ENCODE measurements around the gene ETV4.
"Not testable (repeated sequence)": the region's sequence is repeated elsewhere in the genome, so short reads cannot be mapped to it uniquely, and the experiment has no call there.

The ETV4 gene

DNA sequence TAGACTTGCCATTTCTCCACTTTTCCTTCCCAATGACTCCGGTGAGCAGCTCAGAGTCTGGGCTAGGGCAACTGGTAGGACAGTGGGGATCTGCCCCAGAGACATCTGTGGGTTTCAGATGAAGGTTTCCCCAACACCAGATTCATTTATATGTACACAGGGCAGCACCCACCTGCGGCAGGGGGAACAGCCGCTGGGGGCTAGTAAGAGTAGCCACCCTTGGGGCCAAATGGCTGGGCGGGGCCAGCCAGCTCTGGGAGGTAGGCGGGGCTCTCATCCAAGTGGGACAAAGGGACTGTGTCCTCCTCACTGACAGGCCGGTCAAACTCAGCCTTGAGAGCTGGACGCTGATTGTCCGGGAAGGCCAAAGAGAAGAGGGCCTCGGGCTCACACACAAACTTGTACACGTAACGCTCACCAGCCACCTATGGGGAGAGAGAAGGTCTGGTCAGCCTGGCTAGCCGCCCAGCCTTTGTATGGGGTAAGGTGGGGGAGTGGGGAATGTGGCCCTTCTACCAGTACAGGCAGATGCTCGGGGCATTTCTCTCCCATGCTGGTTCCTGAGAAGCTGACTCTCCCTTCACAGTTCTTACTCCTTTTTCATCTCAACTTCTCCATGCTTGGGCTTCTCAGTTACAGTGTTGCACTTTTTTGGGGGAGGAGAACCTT is 17.7 kb downstream of the ETV4 start:
- no peak overlapping the region for H3K9ac ChIP-seq (ENCODE audit: low read depth, low read length)
- peaks cover 39% of the 10 kb centered on the region for H3K4me1 ChIP-seq (ENCODE audit: control insufficient read depth, insufficient read depth, low read length)
- no peaks in the 10 kb centered on the region for H3K27me3 ChIP-seq (ENCODE audit: control insufficient read depth, insufficient read depth, low read length)
- H3K9me3 ChIP-seq (ENCODE audit: control insufficient read depth, insufficient read depth, low read length): no peaks in the 10 kb centered on the region
- H3K36me3 ChIP-seq (ENCODE audit: control insufficient read depth, insufficient read depth, low read length): peaks cover 68% of the 10 kb centered on the region
- no peak overlapping the region for H3K4me3 ChIP-seq (ENCODE audit: low read depth, low read length)
- H3K27ac ChIP-seq (ENCODE audit: low read depth, low read length): no peak overlapping the region

DNA sequence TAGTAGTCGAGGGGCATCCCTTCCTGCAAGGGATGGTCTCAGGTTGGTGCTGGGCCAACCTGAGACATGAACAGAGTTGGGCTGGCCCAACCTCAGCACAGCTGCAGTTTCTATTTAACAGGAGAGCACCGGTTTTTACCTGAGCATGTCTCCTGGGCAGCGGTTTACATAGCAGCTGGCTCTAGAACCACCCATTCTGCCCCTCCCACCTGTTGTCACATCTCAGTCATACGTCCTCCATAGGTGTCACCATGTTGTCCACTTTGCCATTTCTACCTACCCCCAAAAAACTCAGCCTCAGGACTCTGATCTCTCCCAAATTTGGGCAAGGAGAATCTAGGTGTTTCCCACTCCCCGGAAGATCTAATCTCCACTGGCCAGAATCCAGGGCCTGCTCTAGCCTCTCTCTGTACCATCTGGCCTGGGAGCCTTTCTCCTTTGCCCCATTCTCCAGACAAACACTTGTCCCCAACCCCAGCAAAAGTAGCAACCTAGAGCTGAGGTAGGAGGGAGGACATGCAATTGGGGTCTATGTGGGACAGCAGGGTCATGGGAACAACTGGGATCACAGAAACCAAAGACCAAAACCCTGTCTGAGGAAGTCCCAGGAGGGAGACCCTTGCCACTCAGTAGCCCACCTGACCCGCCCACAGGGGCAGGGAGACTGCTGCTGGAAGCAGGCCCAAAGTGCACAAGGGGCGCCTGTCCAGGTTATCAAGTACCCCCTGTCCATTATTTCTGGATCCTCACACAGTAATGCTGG is 19.1 kb downstream of the ETV4 start:
- peaks cover 73% of the 10 kb centered on the region for H3K36me3 ChIP-seq (ENCODE audit: control insufficient read depth, insufficient read depth, low read length)
- H3K27ac ChIP-seq (ENCODE audit: low read depth, low read length): no peak overlapping the region

GRCh38 chr17:43524945-43525575 is 21.1 kb downstream of the ETV4 start:
- Histone ChIP-seq H3K27ac (ENCODE audit: low read depth, low read length) (no peak overlapping the region), H3K9ac (ENCODE audit: low read depth, low read length) (no peak overlapping the region), H3K27me3 (ENCODE audit: control insufficient read depth, insufficient read depth, low read length) (no peaks in the 10 kb centered on the region), H3K4me1 (ENCODE audit: control insufficient read depth, insufficient read depth, low read length) (peaks cover 24% of the 10 kb centered on the region), H3K4me3 (ENCODE audit: low read depth, low read length) (no peak overlapping the region), H3K36me3 (ENCODE audit: control insufficient read depth, insufficient read depth, low read length) (peaks cover 85% of the 10 kb centered on the region), H3K9me3 (ENCODE audit: control insufficient read depth, insufficient read depth, low read length) (no peaks in the 10 kb centered on the region)

More for the DNA sequence above, 19.1 kb downstream of the ETV4 start:
- Histone ChIP-seq H3K4me3 (ENCODE audit: low read depth, low read length) (no peak overlapping the region), H3K9me3 (ENCODE audit: control insufficient read depth, insufficient read depth, low read length) (no peaks in the 10 kb centered on the region), H3K27me3 (ENCODE audit: control insufficient read depth, insufficient read depth, low read length) (no peaks in the 10 kb centered on the region), H3K4me1 (ENCODE audit: control insufficient read depth, insufficient read depth, low read length) (peaks cover 39% of the 10 kb centered on the region), H3K9ac (ENCODE audit: low read depth, low read length) (no peak overlapping the region)

GRCh38 chr17:43521389-43521788 is 24.8 kb downstream of the ETV4 start:
- Histone ChIP-seq H3K4me3 (ENCODE audit: low read depth, low read length) (no peak overlapping the region), H3K36me3 (ENCODE audit: control insufficient read depth, insufficient read depth, low read length) (peaks cover 85% of the 10 kb centered on the region), H3K9ac (ENCODE audit: low read depth, low read length) (no peak overlapping the region), H3K27me3 (ENCODE audit: control insufficient read depth, insufficient read depth, low read length) (no peaks in the 10 kb centered on the region), H3K4me1 (ENCODE audit: control insufficient read depth, insufficient read depth, low read length) (peaks cover 14% of the 10 kb centered on the region), H3K27ac (ENCODE audit: low read depth, low read length) (no peak overlapping the region), H3K9me3 (ENCODE audit: control insufficient read depth, insufficient read depth, low read length) (no peaks in the 10 kb centered on the region)

GRCh38 chr17:43517615-43518386 is 28.3 kb downstream of the ETV4 start:
- H3K27me3 ChIP-seq (ENCODE audit: control insufficient read depth, insufficient read depth, low read length): no peaks in the 10 kb centered on the region
- H3K36me3 ChIP-seq (ENCODE audit: control insufficient read depth, insufficient read depth, low read length): peaks cover 86% of the 10 kb centered on the region
- no peak overlapping the region for H3K4me3 ChIP-seq (ENCODE audit: low read depth, low read length)
- H3K4me1 ChIP-seq (ENCODE audit: control insufficient read depth, insufficient read depth, low read length): no peaks in the 10 kb centered on the region
- no peaks in the 10 kb centered on the region for H3K9me3 ChIP-seq (ENCODE audit: control insufficient read depth, insufficient read depth, low read length)
- no peak overlapping the region for H3K27ac ChIP-seq (ENCODE audit: low read depth, low read length)
- no peak overlapping the region for H3K9ac ChIP-seq (ENCODE audit: low read depth, low read length)

DNA sequence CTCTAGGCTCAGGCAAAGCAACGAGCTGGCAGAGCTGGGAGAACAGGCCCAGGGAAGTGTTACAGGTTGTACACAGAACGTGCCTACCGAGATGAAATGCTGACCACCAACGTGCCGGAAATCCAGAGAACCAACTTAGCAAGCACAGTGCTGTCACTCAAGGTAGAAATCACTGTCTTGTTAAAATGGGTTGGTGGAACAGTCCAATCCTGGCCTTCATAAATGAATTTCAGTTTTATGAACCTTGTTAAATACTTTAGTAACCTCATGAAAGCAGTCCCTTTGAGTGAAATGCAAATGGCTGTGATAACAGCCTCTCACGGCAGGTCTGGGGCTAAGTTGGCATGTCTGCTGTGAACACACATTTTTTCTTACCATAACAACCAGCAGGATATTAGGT is 29.0 kb downstream of the ETV4 start:
- Histone ChIP-seq H3K27ac (ENCODE audit: low read depth, low read length) (no peak overlapping the region), H3K27me3 (ENCODE audit: control insufficient read depth, insufficient read depth, low read length) (no peaks in the 10 kb centered on the region), H3K9ac (ENCODE audit: low read depth, low read length) (no peak overlapping the region), H3K4me3 (ENCODE audit: low read depth, low read length) (no peak overlapping the region), H3K36me3 (ENCODE audit: control insufficient read depth, insufficient read depth, low read length) (peaks cover 90% of the 10 kb centered on the region), H3K9me3 (ENCODE audit: control insufficient read depth, insufficient read depth, low read length) (no peaks in the 10 kb centered on the region), H3K4me1 (ENCODE audit: control insufficient read depth, insufficient read depth, low read length) (no peaks in the 10 kb centered on the region)

DNA sequence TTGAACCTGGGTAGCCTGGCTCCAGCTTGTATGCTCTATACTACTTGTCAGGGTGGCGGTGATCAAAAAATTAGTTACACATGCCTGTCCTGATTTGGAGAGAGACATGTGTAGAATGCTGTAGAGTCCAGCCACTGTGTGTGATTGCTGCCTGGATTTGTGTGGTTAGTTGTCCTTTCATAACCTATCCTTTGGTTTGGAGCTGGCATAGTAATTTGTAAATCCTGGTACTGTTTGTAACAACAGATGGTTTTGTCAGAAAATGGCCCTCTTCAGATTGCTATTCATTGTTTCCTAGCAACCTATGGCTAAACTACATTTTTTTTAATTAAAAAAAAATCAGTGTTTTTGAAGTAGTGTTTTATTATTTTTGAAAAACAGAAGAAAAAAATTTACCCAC is 30.5 kb downstream of the ETV4 start:
- Histone ChIP-seq H3K9ac (ENCODE audit: low read depth, low read length) (no peak overlapping the region), H3K27ac (ENCODE audit: low read depth, low read length) (no peak overlapping the region), H3K9me3 (ENCODE audit: control insufficient read depth, insufficient read depth, low read length) (no peaks in the 10 kb centered on the region), H3K4me1 (ENCODE audit: control insufficient read depth, insufficient read depth, low read length) (no peaks in the 10 kb centered on the region), H3K27me3 (ENCODE audit: control insufficient read depth, insufficient read depth, low read length) (no peaks in the 10 kb centered on the region), H3K4me3 (ENCODE audit: low read depth, low read length) (no peak overlapping the region), H3K36me3 (ENCODE audit: control insufficient read depth, insufficient read depth, low read length) (peaks cover 83% of the 10 kb centered on the region)

- not testable (repeated sequence) for H3K9ac ChIP-seq (ENCODE audit: low read depth, low read length); H3K4me3 ChIP-seq (ENCODE audit: low read depth, low read length)
- peaks cover 80% of the 10 kb centered on the region for H3K36me3 ChIP-seq (ENCODE audit: control insufficient read depth, insufficient read depth, low read length)
Observed at GRCh38 chr17:43511199-43511598, 34.9 kb downstream of the ETV4 start.

GRCh38 chr17:43509440-43509839 is 36.7 kb downstream of the ETV4 start:
- not testable (repeated sequence) for H3K4me3 ChIP-seq (ENCODE audit: low read depth, low read length); H3K9me3 ChIP-seq (ENCODE audit: control insufficient read depth, insufficient read depth, low read length); H3K27ac ChIP-seq (ENCODE audit: low read depth, low read length); H3K4me1 ChIP-seq (ENCODE audit: control insufficient read depth, insufficient read depth, low read length); H3K27me3 ChIP-seq (ENCODE audit: control insufficient read depth, insufficient read depth, low read length); H3K9ac ChIP-seq (ENCODE audit: low read depth, low read length)
- peaks cover 81% of the 10 kb centered on the region for H3K36me3 ChIP-seq (ENCODE audit: control insufficient read depth, insufficient read depth, low read length)

More at GRCh38 chr17:43511199-43511598, 34.9 kb downstream of the ETV4 start:
- not testable (repeated sequence) for H3K9me3 ChIP-seq (ENCODE audit: control insufficient read depth, insufficient read depth, low read length); H3K27me3 ChIP-seq (ENCODE audit: control insufficient read depth, insufficient read depth, low read length); H3K27ac ChIP-seq (ENCODE audit: low read depth, low read length); H3K4me1 ChIP-seq (ENCODE audit: control insufficient read depth, insufficient read depth, low read length)

GRCh38 chr17:43490621-43491020 is 55.5 kb downstream of the ETV4 start:
- H3K27ac ChIP-seq (ENCODE audit: low read depth, low read length): no peak overlapping the region
- H3K4me3 ChIP-seq (ENCODE audit: low read depth, low read length): no peak overlapping the region
- H3K4me1 ChIP-seq (ENCODE audit: control insufficient read depth, insufficient read depth, low read length): no peaks in the 10 kb centered on the region
- no peaks in the 10 kb centered on the region for H3K9me3 ChIP-seq (ENCODE audit: control insufficient read depth, insufficient read depth, low read length)
- H3K27me3 ChIP-seq (ENCODE audit: control insufficient read depth, insufficient read depth, low read length): no peaks in the 10 kb centered on the region
- peaks cover 56% of the 10 kb centered on the region for H3K36me3 ChIP-seq (ENCODE audit: control insufficient read depth, insufficient read depth, low read length)
- no peak overlapping the region for H3K9ac ChIP-seq (ENCODE audit: low read depth, low read length)

All from HUES48 (cell line).